ENCODE measurements around the gene KAZALD1.
A peak's percentile ranks its signal among the peaks of the same experiment; 100 is the strongest.

The KAZALD1 gene

GRCh38 chr10:101069441-101069840 is 7.7 kb downstream of the KAZALD1 start:
- no peak overlapping the region for H4K91ac ChIP-seq (ENCODE audit: low read depth, low read length)
- H3K9ac ChIP-seq (ENCODE audit: low read length) = no peak overlapping the region
- H3K36me3 ChIP-seq (ENCODE audit: control insufficient read depth in 1 of 2, insufficient read depth in 2 of 2, low read length in 2 of 2) = no peaks in the 10 kb centered on the region
- H3K23ac ChIP-seq (ENCODE audit: low read length) = no peak overlapping the region
- H4K12ac ChIP-seq (ENCODE audit: low read depth, low read length) = no peak overlapping the region
- no peak overlapping the region for H2AFZ ChIP-seq (ENCODE audit: insufficient read depth, low read length, poor library complexity)
- H3K14ac ChIP-seq (ENCODE audit: low read length) = no peak overlapping the region
- no peak overlapping the region for H2BK120ac ChIP-seq (ENCODE audit: insufficient read depth, low read length, poor library complexity)
- WGBS (ENCODE audit: extremely low coverage, insufficient coverage, insufficient read length) = no CpG with 5 or more reads among the region's 5 CpGs
- no peak overlapping the region for H2BK12ac ChIP-seq (ENCODE audit: low read length)
- H3K4me1 ChIP-seq (ENCODE audit: control insufficient read depth in 1 of 2, insufficient read depth in 2 of 2, low read length in 2 of 2) = peaks cover 9 to 15% of the 10 kb centered on the region in 2 experiments
- H3K4me2 ChIP-seq (ENCODE audit: low read length) = no peak overlapping the region
- no peak overlapping the region for H3K27ac ChIP-seq (ENCODE audit: low read depth, low read length)
- H3K27me3 ChIP-seq (ENCODE audit: insufficient read depth, low read length) = peaks cover 39% of the 10 kb centered on the region
- peaks cover 4% of the 10 kb centered on the region for H3K9me3 ChIP-seq (ENCODE audit: insufficient read depth, low read depth, low read length)
- no peaks in the 10 kb centered on the region for H3K79me2 ChIP-seq (ENCODE audit: control insufficient read depth, insufficient read depth, low read length, poor library complexity)
- no peak overlapping the region for H3K4ac ChIP-seq (ENCODE audit: low read depth, low read length)
- H4K8ac ChIP-seq (ENCODE audit: low read depth, low read length) = no peak overlapping the region
- no peak for DNase-seq
- no peak overlapping the region for H2AK5ac ChIP-seq (ENCODE audit: low read length)
- H3K18ac ChIP-seq (ENCODE audit: low read length) = no peak overlapping the region
- no peak overlapping the region for H2BK5ac ChIP-seq (ENCODE audit: low read depth, low read length, poor library complexity)
- H3K4me3 ChIP-seq (ENCODE audit: low read depth, low read length) = no peak overlapping the region
- H3K79me1 ChIP-seq (ENCODE audit: low read length) = peaks cover 2% of the 10 kb centered on the region

GRCh38 chr10:101070098-101070497 is 8.3 kb downstream of the KAZALD1 start:
- H3K4me3 ChIP-seq (ENCODE audit: low read depth, low read length) = no peak overlapping the region
- no peaks in the 10 kb centered on the region for H3K36me3 ChIP-seq (ENCODE audit: control insufficient read depth in 1 of 2, insufficient read depth in 2 of 2, low read length in 2 of 2)
- H2BK120ac ChIP-seq (ENCODE audit: insufficient read depth, low read length, poor library complexity) = no peak overlapping the region
- no peak overlapping the region for H3K9ac ChIP-seq (ENCODE audit: low read length)
- no peaks in the 10 kb centered on the region for H3K79me2 ChIP-seq (ENCODE audit: control insufficient read depth, insufficient read depth, low read length, poor library complexity)
- WGBS (ENCODE audit: extremely low coverage, insufficient coverage, insufficient read length) = no CpG with 5 or more reads among the region's 3 CpGs
- no peak overlapping the region for H2BK5ac ChIP-seq (ENCODE audit: low read depth, low read length, poor library complexity)
- H3K4me2 ChIP-seq (ENCODE audit: low read length) = no peak overlapping the region
- no peak overlapping the region for H4K8ac ChIP-seq (ENCODE audit: low read depth, low read length)
- no peak overlapping the region for H2AFZ ChIP-seq (ENCODE audit: insufficient read depth, low read length, poor library complexity)
- peaks cover 4% of the 10 kb centered on the region for H3K9me3 ChIP-seq (ENCODE audit: insufficient read depth, low read depth, low read length)
- H3K23ac ChIP-seq (ENCODE audit: low read length) = no peak overlapping the region
- H3K18ac ChIP-seq (ENCODE audit: low read length) = no peak overlapping the region
- H3K27me3 ChIP-seq (ENCODE audit: insufficient read depth, low read length) = peaks cover 32% of the 10 kb centered on the region
- H4K91ac ChIP-seq (ENCODE audit: low read depth, low read length) = no peak overlapping the region
- no peak overlapping the region for H3K27ac ChIP-seq (ENCODE audit: low read depth, low read length)
- no peak for DNase-seq
- no peak overlapping the region for H2BK12ac ChIP-seq (ENCODE audit: low read length)
- no peak overlapping the region for H3K4ac ChIP-seq (ENCODE audit: low read depth, low read length)
- H2AK5ac ChIP-seq (ENCODE audit: low read length) = no peak overlapping the region
- no peak overlapping the region for H3K14ac ChIP-seq (ENCODE audit: low read length)
- peaks cover 9 to 15% of the 10 kb centered on the region in 2 experiments for H3K4me1 ChIP-seq (ENCODE audit: control insufficient read depth in 1 of 2, insufficient read depth in 2 of 2, low read length in 2 of 2)
- H3K79me1 ChIP-seq (ENCODE audit: low read length) = peaks cover 2% of the 10 kb centered on the region
- no peak overlapping the region for H4K12ac ChIP-seq (ENCODE audit: low read depth, low read length)

- Histone ChIP-seq H3K27ac (ENCODE audit: low read depth, low read length) (no peak overlapping the region), H3K4me3 (ENCODE audit: low read depth, low read length) (no peak overlapping the region), H3K4me1 (ENCODE audit: control insufficient read depth in 1 of 2, insufficient read depth in 2 of 2, low read length in 2 of 2) (peaks cover 9 to 11% of the 10 kb centered on the region in 2 experiments), H3K79me2 (ENCODE audit: control insufficient read depth, insufficient read depth, low read length, poor library complexity) (no peaks in the 10 kb centered on the region), H3K9ac (ENCODE audit: low read length) (no peak overlapping the region), H4K12ac (ENCODE audit: low read depth, low read length) (no peak overlapping the region), H4K8ac (ENCODE audit: low read depth, low read length) (no peak overlapping the region), H2BK5ac (ENCODE audit: low read depth, low read length, poor library complexity) (no peak overlapping the region), H3K18ac (ENCODE audit: low read length) (no peak overlapping the region), H3K23ac (ENCODE audit: low read length) (no peak overlapping the region), H3K4me2 (ENCODE audit: low read length) (no peak overlapping the region), H3K9me3 (ENCODE audit: insufficient read depth, low read depth, low read length) (peaks cover 4% of the 10 kb centered on the region), H3K27me3 (ENCODE audit: insufficient read depth, low read length) (peaks cover 19% of the 10 kb centered on the region), H3K36me3 (ENCODE audit: control insufficient read depth in 1 of 2, insufficient read depth in 2 of 2, low read length in 2 of 2) (no peaks in the 10 kb centered on the region), H2BK120ac (ENCODE audit: insufficient read depth, low read length, poor library complexity) (no peak overlapping the region), H3K14ac (ENCODE audit: low read length) (no peak overlapping the region), H2BK12ac (ENCODE audit: low read length) (no peak overlapping the region), H3K4ac (ENCODE audit: low read depth, low read length) (no peak overlapping the region), H4K91ac (ENCODE audit: low read depth, low read length) (no peak overlapping the region), H3K79me1 (ENCODE audit: low read length) (peaks cover 2% of the 10 kb centered on the region), H2AK5ac (ENCODE audit: low read length) (no peak overlapping the region), H2AFZ (ENCODE audit: insufficient read depth, low read length, poor library complexity) (no peak overlapping the region)
- peak; percentile 45 to 53 for DNase-seq
- WGBS (ENCODE audit: extremely low coverage, insufficient coverage, insufficient read length) = no CpG with 5 or more reads among the region's 6 CpGs
Measured at GRCh38 chr10:101071267-101071884, 9.6 kb downstream of the KAZALD1 start.

GRCh38 chr10:101071885-101072433 is 10.2 kb downstream of the KAZALD1 start:
- no peak overlapping the region for H2BK120ac ChIP-seq (ENCODE audit: insufficient read depth, low read length, poor library complexity)
- no peak overlapping the region for H4K91ac ChIP-seq (ENCODE audit: low read depth, low read length)
- H3K79me1 ChIP-seq (ENCODE audit: low read length) = peaks cover 2% of the 10 kb centered on the region
- H3K4ac ChIP-seq (ENCODE audit: low read depth, low read length) = no peak overlapping the region
- H3K23ac ChIP-seq (ENCODE audit: low read length) = no peak overlapping the region
- no peak for DNase-seq
- H3K14ac ChIP-seq (ENCODE audit: low read length) = no peak overlapping the region
- no peak overlapping the region for H3K9ac ChIP-seq (ENCODE audit: low read length)
- peaks cover 4 to 6% of the 10 kb centered on the region in 2 experiments for H3K4me1 ChIP-seq (ENCODE audit: control insufficient read depth in 1 of 2, insufficient read depth in 2 of 2, low read length in 2 of 2)
- H3K18ac ChIP-seq (ENCODE audit: low read length) = no peak overlapping the region
- H3K36me3 ChIP-seq (ENCODE audit: control insufficient read depth in 1 of 2, insufficient read depth in 2 of 2, low read length in 2 of 2) = no peaks in the 10 kb centered on the region
- no CpG with 5 or more reads among the region's 7 CpGs for WGBS (ENCODE audit: extremely low coverage, insufficient coverage, insufficient read length)
- H3K4me3 ChIP-seq (ENCODE audit: low read depth, low read length) = no peak overlapping the region
- H3K9me3 ChIP-seq (ENCODE audit: insufficient read depth, low read depth, low read length) = peaks cover 4% of the 10 kb centered on the region
- no peak overlapping the region for H4K8ac ChIP-seq (ENCODE audit: low read depth, low read length)
- no peak overlapping the region for H3K4me2 ChIP-seq (ENCODE audit: low read length)
- no peak overlapping the region for H2AFZ ChIP-seq (ENCODE audit: insufficient read depth, low read length, poor library complexity)
- H2BK5ac ChIP-seq (ENCODE audit: low read depth, low read length, poor library complexity) = no peak overlapping the region
- no peak overlapping the region for H2AK5ac ChIP-seq (ENCODE audit: low read length)
- no peaks in the 10 kb centered on the region for H3K79me2 ChIP-seq (ENCODE audit: control insufficient read depth, insufficient read depth, low read length, poor library complexity)
- no peak overlapping the region for H4K12ac ChIP-seq (ENCODE audit: low read depth, low read length)
- H3K27ac ChIP-seq (ENCODE audit: low read depth, low read length) = no peak overlapping the region
- no peak overlapping the region for H2BK12ac ChIP-seq (ENCODE audit: low read length)
- peaks cover 15% of the 10 kb centered on the region for H3K27me3 ChIP-seq (ENCODE audit: insufficient read depth, low read length)
